Transverse colon (tissue), 4 donors: ENCODE measurements around the gene FLYWCH1.

Experiments used
- CTCF ChIP-seq, 5 experiments: fragments of 200-600 bp in 3 of 5; fragments of 450-650 bp in 2 of 5; sonication (generic) in 3 of 5; IDR thresholded peaks; 1 replicate in 2 of 5; 2 replicates in 3 of 5; pipeline ENCODE4 v1.5.1; 2016 to 2017; ENCODE audit warnings: antibody characterized with exemption in 5 of 5, inconsistent platforms in 3 of 5, mild to moderate bottlenecking in 2 of 5, moderate library complexity in 1 of 5
- EP300 ChIP-seq: sonication (generic); formaldehyde crosslinking; IDR thresholded peaks from one replicate; pipeline ENCODE4 v1.6.1; 2017; ENCODE audit warnings: antibody characterized with exemption, low read depth
- POLR2AphosphoS5 ChIP-seq, 3 donors: sonication (generic); formaldehyde crosslinking; IDR thresholded peaks; one replicate each; pipeline ENCODE4 v1.6.1; 2016; ENCODE audit warnings: antibody characterized with exemption in 3 of 3

GRCh38 chr16:2985893-2986355 lies 74.2 kb downstream of the FLYWCH1 start:
- TF ChIP-seq CTCF (IDR thresholded peaks at IDR 0.05) (no peak), EP300 (no peak), POLR2AphosphoS5 (IDR thresholded peaks at IDR 0.05) (no peak)
